Gastroesophageal sphincter (tissue), 4 donors: Measurements from ENCODE around the gene SPEG. TPM values are rescaled to one million over a fixed set of nuclear protein-coding genes. Genes with fewer than 3 reads are reported as not detected.

Source experiments
- ATAC-seq: fragments of 150-250 bp; one replicate; pipeline ENCODE4 v1.9.1; 2016; ENCODE audit warnings: mild to moderate bottlenecking, moderate library complexity
- H3K27ac ChIP-seq, 4 donors: fragments of 200-600 bp; sonication (generic) in 3 of 4; 1 replicate in 3 of 4; 2 replicates in 1 of 4; pipeline ENCODE4 v1.5.1; 2016 to 2019
- H3K27me3 ChIP-seq: fragments of 200-600 bp; sonication (generic); one replicate; pipeline ENCODE4 v1.5.1; 2019
- H3K36me3 ChIP-seq, 2 donors: fragments of 200-600 bp; sonication (generic); one replicate each; pipeline ENCODE4 v1.5.1; 2019; ENCODE audit warnings: control low read depth in 1 of 2
- H3K4me1 ChIP-seq, 3 donors: fragments of 200-600 bp; sonication (generic); 1 replicate in 2 of 3; 2 replicates in 1 of 3; pipeline ENCODE4 v1.5.1; 2016 to 2019; ENCODE audit warnings: control low read depth in 2 of 3
- H3K4me3 ChIP-seq, 2 donors: fragments of 200-600 bp; sonication (generic); one replicate each; pipeline ENCODE4 v1.5.1; 2019; ENCODE audit warnings: mild to moderate bottlenecking in 1 of 2, moderate library complexity in 1 of 2
- H3K9me3 ChIP-seq, 3 donors: fragments of 200-600 bp; sonication (generic); one replicate each; pipeline ENCODE4 v1.5.1; 2017 to 2019; ENCODE audit warnings: control low read depth in 2 of 3
- EP300 ChIP-seq: sonication (generic); formaldehyde crosslinking; IDR thresholded peaks from one replicate; pipeline ENCODE4 v1.6.1; 2017; ENCODE audit warnings: antibody characterized with exemption, mild to moderate bottlenecking
- POLR2A ChIP-seq, 2 donors: fragments of 450-650 bp; IDR thresholded peaks; one replicate each; pipeline ENCODE4 v1.6.1; 2017; ENCODE audit warnings: antibody characterized with exemption in 2 of 2, mild to moderate bottlenecking in 2 of 2, moderate library complexity in 1 of 2
- POLR2AphosphoS5 ChIP-seq: sonication (generic); formaldehyde crosslinking; IDR thresholded peaks from one replicate; pipeline ENCODE4 v1.6.1; 2017; ENCODE audit warnings: antibody characterized with exemption
- WGBS, 2 donors: methylation state at CpG; one replicate each; pipeline ENCODE4 v1.1.5; 2018; ENCODE audit warnings: low coverage in 1 of 2; 5-methylcytosine and 5-hydroxymethylcytosine counted together
- total RNA-seq, 4 donors: library from RNA; depleted of rRNA; stranded (reverse); fragments of >200 nt; gene quantifications; one replicate each; pipeline ENCODE4 v1.1.0, GENCODE V29; 2016
- TF ChIP-seq, protein P1 (sequence below), 4 experiments: fragments of 200-600 bp in 2 of 4; fragments of 450-650 bp in 2 of 4; sonication (generic) in 1 of 4; IDR thresholded peaks; one replicate each; pipeline ENCODE4 v1.5.1; 2017 to 2019; ENCODE audit warnings: antibody characterized with exemption in 4 of 4, mild to moderate bottlenecking in 2 of 4, moderate library complexity in 2 of 4

The SPEG gene
- total RNA-seq, 4 donors from 2014 or later: 90.2 to 307 (median 214) TPM

DNA sequence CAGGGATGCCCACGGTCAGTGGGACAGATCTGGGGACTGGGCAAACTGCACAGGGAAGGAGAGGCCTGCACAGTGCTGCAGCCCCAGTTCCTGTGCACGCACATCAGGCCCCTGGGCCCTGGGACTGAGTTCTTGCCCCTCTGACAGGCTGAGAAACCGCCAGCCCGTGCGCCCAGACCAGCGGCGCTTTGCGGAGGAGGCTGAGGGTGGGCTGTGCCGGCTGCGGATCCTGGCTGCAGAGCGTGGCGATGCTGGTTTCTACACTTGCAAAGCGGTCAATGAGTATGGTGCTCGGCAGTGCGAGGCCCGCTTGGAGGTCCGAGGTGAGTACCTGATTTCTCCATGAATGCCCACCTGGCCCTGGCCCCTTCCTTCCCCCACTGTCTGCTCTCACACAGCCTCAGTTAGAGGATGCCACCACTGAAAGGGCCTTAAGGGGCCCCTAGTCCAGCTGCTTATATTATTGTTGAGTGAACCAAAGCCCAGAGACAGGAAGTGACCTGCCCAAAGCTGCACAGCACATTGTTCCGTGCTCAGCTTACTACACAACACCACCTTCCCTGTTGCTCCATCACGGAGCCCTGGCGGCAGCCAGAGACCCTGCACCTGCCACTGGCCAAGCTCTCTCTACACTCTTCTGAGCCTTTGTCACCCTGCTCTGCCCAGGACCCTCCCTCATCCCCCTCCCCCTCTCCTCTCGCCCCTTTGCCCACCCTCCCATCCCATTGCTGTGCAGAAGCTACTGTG, 29.8 kb downstream of the SPEG start:
- TF ChIP-seq POLR2A (IDR thresholded peaks at IDR 0.05) (no peak), POLR2AphosphoS5 (no peak), EP300 (no peak)
- TF ChIP-seq, protein P1, sequence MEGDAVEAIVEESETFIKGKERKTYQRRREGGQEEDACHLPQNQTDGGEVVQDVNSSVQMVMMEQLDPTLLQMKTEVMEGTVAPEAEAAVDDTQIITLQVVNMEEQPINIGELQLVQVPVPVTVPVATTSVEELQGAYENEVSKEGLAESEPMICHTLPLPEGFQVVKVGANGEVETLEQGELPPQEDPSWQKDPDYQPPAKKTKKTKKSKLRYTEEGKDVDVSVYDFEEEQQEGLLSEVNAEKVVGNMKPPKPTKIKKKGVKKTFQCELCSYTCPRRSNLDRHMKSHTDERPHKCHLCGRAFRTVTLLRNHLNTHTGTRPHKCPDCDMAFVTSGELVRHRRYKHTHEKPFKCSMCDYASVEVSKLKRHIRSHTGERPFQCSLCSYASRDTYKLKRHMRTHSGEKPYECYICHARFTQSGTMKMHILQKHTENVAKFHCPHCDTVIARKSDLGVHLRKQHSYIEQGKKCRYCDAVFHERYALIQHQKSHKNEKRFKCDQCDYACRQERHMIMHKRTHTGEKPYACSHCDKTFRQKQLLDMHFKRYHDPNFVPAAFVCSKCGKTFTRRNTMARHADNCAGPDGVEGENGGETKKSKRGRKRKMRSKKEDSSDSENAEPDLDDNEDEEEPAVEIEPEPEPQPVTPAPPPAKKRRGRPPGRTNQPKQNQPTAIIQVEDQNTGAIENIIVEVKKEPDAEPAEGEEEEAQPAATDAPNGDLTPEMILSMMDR (IDR thresholded peaks at IDR 0.05): no peak
- ATAC-seq: no peak
- Histone ChIP-seq H3K4me1 (peaks cover 7 to 100% (median 21%) of the 10 kb centered on the region in 3 donors), H3K4me3 (no peak overlapping the region), H3K27ac (peak overlapping the region; percentile 49 to 97 (median 94)), H3K27me3 (no peaks in the 10 kb centered on the region), H3K9me3 (no peaks in the 10 kb centered on the region), H3K36me3 (peaks cover 0 to 68% of the 10 kb centered on the region in 2 donors)
- WGBS, 2 donors: 71% methylated on average over 3 of the region's 21 CpGs; no CpG with 5 or more reads in 1 of the 2 donors

DNA sequence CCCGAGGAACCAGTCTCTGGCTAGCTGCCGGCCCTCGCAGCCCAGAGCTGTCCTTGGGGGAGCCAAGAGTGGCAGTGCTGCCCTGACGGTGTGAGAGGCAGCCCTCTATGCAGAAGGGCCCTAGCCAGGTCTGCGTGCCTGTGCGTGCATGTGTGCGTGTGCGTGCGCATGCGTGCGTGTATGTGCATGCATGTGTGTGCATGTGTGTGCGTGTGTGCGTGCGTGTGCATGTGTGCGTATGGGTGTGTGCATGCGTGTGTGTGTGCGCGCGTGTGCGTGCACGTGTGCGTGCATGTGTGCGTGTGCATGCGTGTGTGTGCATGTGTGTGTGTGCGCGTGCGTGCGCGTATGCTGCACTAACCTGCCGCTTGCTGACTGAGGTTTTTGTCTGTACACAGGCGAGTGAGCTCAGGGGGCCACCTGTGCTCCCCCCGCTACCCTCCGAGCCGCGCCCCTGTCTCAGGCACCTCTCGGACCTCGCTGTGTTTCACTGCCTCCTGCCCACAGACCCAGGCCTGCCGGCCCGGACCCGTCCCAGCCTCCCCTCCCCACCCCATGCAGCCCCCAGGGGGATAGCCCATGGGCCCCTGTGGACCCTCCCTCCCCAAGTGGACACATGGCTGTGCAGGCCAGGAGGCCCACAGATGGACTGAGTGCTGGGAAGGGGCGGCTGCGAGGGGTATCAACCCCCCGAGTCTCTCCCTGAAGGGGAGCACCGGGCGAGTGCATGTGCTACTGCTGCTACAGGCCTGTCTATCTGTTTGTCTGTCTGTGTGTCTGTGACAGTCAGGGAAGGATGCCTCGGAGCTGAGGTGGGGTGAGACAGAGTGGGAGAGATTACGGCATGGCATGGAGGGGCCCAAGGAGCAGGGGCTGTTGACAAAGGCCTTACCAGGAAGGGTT, 31.3 kb downstream of the SPEG start:
- H3K4me1 ChIP-seq: peaks cover 4 to 98% (median 15%) of the 10 kb centered on the region in 3 donors
- 50 to 83% methylated on average over 2 to 3 of the region's 47 CpGs for WGBS, 2 donors
- H3K27ac ChIP-seq: peak overlapping the region; percentile 32 to 97 (median 94)
- ATAC-seq: no peak
- peaks cover 0 to 80% of the 10 kb centered on the region in 2 donors for H3K36me3 ChIP-seq
- no peak overlapping the region for H3K4me3 ChIP-seq
- H3K27me3 ChIP-seq: no peaks in the 10 kb centered on the region
- H3K9me3 ChIP-seq: no peaks in the 10 kb centered on the region
- TF ChIP-seq POLR2AphosphoS5: no peak
- TF ChIP-seq EP300: no peak
- TF ChIP-seq POLR2A (IDR thresholded peaks at IDR 0.05): no peak
- TF ChIP-seq, protein P1 (IDR thresholded peaks at IDR 0.05): no peak

DNA sequence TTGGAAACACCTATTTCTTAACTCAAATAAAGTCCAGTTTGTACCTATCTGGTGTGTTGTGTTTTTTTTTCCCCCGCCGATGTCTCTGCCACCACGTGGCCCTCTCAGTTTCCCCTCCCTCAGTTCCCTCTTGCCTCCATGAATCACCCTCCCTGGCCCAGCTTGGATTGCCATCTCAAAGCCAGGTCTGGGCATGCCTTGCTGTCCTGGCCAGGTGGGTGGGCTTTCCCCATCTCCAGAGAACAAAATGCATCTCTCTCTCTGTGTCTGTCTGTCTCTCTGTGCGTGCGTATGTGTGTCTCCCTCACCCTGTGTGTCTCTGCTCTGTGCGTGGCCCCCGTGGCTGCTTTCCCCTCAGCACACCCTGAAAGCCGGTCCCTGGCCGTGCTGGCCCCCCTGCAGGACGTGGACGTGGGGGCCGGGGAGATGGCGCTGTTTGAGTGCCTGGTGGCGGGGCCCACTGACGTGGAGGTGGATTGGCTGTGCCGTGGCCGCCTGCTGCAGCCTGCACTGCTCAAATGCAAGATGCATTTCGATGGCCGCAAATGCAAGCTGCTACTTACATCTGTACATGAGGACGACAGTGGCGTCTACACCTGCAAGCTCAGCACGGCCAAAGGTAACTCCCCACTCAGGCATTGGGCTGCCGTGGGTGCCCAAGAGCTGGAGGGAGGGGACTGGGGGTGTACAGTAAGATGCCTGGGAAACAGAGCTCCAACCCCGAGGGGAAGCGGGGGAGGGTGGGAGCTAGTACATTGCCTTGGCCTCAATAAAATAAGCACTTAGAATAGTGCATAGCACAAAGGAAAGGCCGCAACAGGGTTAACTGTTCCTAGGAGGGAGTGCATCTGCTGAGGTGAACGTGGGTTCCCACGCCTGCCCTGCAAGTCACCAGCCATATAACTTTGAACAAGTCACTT, 32.4 kb downstream of the SPEG start:
- Histone ChIP-seq H3K9me3 (no peaks in the 10 kb centered on the region), H3K36me3 (peaks cover 0 to 86% of the 10 kb centered on the region in 2 donors), H3K27me3 (no peaks in the 10 kb centered on the region), H3K27ac (peak overlapping the region; percentile 32 to 97 (median 87)), H3K4me1 (peaks cover 4 to 87% (median 9%) of the 10 kb centered on the region in 3 donors), H3K4me3 (no peak overlapping the region)
- no peak for ATAC-seq
- TF ChIP-seq POLR2A (IDR thresholded peaks at IDR 0.05) (no peak), POLR2AphosphoS5 (no peak), EP300 (no peak)
- 38 to 56% methylated on average over 7 to 9 of the region's 28 CpGs for WGBS, 2 donors

DNA sequence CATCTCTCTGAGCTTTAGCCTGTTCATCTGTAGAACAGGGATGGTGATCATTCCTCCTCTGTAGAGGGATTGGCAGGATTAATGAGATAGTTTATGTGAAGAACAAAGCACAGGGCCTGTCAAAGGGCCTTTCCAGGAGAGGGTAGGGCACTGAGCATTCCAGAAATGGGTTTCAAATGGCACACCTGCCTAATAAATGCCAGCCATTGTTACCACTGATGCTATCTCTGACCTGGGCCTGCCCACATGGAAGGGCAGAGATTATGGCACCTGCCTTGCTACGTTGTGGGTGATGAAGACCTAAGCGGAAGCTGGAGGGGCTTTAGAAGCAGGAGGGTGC, 33.1 kb downstream of the SPEG start:
- Histone ChIP-seq H3K4me3 (no peak overlapping the region), H3K4me1 (peaks cover 4 to 86% (median 9%) of the 10 kb centered on the region in 3 donors), H3K36me3 (peaks cover 0 to 86% of the 10 kb centered on the region in 2 donors), H3K27ac (peak overlapping the region; percentile 14 to 97 (median 87)), H3K9me3 (no peaks in the 10 kb centered on the region), H3K27me3 (no peaks in the 10 kb centered on the region)
- TF ChIP-seq POLR2AphosphoS5 (no peak), EP300 (no peak), POLR2A (IDR thresholded peaks at IDR 0.05) (no peak)
- TF ChIP-seq, protein P1 (IDR thresholded peaks at IDR 0.05): no peak
- 79% methylated on average over 2 of the region's 2 CpGs; no CpG with 5 or more reads in 1 of the 2 donors for WGBS, 2 donors
- ATAC-seq: no peak
